ENCODE measurements around the gene SDR39U1.

Gene SDR39U1

GRCh38 chr14:24408764-24409163 lies 33.8 kb downstream of the SDR39U1 start:
- DNase-seq = no peak

GRCh38 chr14:24407608-24408325 lies 34.8 kb downstream of the SDR39U1 start:
- DNase-seq = no peak

- DNase-seq = no peak
Observed at GRCh38 chr14:24406416-24406815, 36.2 kb downstream of the SDR39U1 start.

- no peak for DNase-seq
Observed at GRCh38 chr14:24404814-24405213, 37.8 kb downstream of the SDR39U1 start.

- DNase-seq = no peak
Observed at GRCh38 chr14:24403294-24403998, 39.1 kb downstream of the SDR39U1 start.

GRCh38 chr14:24401810-24402702 lies 40.5 kb downstream of the SDR39U1 start:
- DNase-seq = no peak

- no peak for DNase-seq
Observed at GRCh38 chr14:24399999-24400718, 42.4 kb downstream of the SDR39U1 start.

GRCh38 chr14:24399447-24399822 lies 43.1 kb downstream of the SDR39U1 start:
- no peak for DNase-seq

- peak; percentile 59 for DNase-seq
Observed at GRCh38 chr14:24398653-24399446, 43.7 kb downstream of the SDR39U1 start, which contains the start of gene NYNRIN. TSS of gene NYNRIN (plus strand) at chr14:24399003. CDS start at chr14:24399247, 244 bp downstream.

GRCh38 chr14:24398293-24398652 lies 44.3 kb downstream of the SDR39U1 start:
- DNase-seq = no peak

GRCh38 chr14:24397639-24398292 lies 44.8 kb downstream of the SDR39U1 start:
- no peak for DNase-seq

- no peak for DNase-seq
Observed at GRCh38 chr14:24395609-24396582, 46.7 kb downstream of the SDR39U1 start.

- DNase-seq = no peak
Observed at GRCh38 chr14:24394275-24394674, 48.3 kb downstream of the SDR39U1 start.

GRCh38 chr14:24392325-24393091 lies 50.1 kb downstream of the SDR39U1 start:
- DNase-seq = no peak

GRCh38 chr14:24390701-24391468 lies 51.7 kb downstream of the SDR39U1 start:
- DNase-seq = no peak

Measured in CD4-positive, alpha-beta T cell treated with Interleukin-17A for 4 hours (primary cell).